Left renal cortex interstitium (tissue), 4 donors: Measurements from ENCODE around the gene CPT1B. TPM values are rescaled to one million over a fixed set of nuclear protein-coding genes. Genes with fewer than 3 reads are reported as not detected.
A peak's percentile ranks its signal among the peaks of the same experiment; 100 is the strongest.

Experiments
- DNase-seq, 4 donors: peaks; one replicate each; pipeline ENCODE4 v3.0.0-alpha.2; 2013; ENCODE audit warnings: low read depth in 4 of 4, low spot score in 2 of 4, missing footprints in 1 of 4
- polyA plus RNA-seq, 4 donors: library from polyadenylated mRNA; unstranded; fragments of 120-200 nt; gene quantifications; one replicate each; pipeline ENCODE4 v1.2.1, GENCODE V29; 2013; ENCODE audit not compliant: insufficient read length in 4 of 4

The CPT1B gene
- polyA plus RNA-seq, 4 donors, result 9.8 to 18.5 (median 10.9) TPM

- no peak for DNase-seq
These were observed 47.2 kb downstream of the CPT1B start for GRCh38 chr22:50530877-50531545.

GRCh38 chr22:50530580-50530876, 47.7 kb downstream of the CPT1B start:
- DNase-seq, result no peak

DNA sequence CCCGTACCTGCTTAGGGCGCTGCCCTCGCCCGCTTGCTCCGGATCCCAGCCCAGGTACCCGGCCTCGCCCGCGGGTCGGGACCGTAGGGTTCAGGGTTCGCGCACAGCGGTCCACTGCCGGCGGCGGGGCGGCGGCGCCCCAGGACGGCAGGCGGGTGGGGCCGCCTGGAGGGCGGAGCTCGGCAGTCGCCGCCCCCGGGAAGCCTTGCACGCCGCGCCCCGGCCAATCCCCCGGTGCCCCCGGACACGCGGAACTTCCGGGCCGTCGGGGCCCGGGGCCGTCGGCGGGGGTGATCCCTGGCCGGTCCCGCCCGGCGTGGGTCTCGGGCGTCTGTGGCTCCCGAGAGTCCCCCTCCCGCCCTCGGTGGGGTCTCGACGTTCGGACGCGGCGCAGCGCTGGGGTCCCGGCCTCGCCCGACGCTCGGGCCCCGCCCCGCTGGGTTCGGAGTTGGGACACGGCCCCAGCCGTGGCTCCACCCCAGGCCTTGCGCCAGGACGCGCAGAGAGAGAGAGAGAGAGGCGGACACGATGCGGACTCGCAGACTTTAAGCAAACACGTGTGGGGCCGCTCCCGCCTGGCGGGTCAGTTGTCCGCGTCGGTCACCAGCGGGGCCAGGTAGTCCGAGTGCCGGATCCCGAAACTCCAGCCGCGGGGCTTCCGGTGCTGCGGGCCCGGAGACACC, 48.2 kb downstream of the CPT1B start, which contains the start of gene TYMP:
TYMP (minus strand) TSS at position 116 of the 683 bp plus-strand sequence. CDS start 303 bp downstream, outside the sequence.
- no peak for DNase-seq

GRCh38 chr22:50529416-50529896, 48.8 kb downstream of the CPT1B start:
- DNase-seq, result no peak

- DNase-seq, result no peak
These were observed 49.4 kb downstream of the CPT1B start for GRCh38 chr22:50528682-50529415.

GRCh38 chr22:50527921-50528681, 50.1 kb downstream of the CPT1B start:
- no peak for DNase-seq

DNA sequence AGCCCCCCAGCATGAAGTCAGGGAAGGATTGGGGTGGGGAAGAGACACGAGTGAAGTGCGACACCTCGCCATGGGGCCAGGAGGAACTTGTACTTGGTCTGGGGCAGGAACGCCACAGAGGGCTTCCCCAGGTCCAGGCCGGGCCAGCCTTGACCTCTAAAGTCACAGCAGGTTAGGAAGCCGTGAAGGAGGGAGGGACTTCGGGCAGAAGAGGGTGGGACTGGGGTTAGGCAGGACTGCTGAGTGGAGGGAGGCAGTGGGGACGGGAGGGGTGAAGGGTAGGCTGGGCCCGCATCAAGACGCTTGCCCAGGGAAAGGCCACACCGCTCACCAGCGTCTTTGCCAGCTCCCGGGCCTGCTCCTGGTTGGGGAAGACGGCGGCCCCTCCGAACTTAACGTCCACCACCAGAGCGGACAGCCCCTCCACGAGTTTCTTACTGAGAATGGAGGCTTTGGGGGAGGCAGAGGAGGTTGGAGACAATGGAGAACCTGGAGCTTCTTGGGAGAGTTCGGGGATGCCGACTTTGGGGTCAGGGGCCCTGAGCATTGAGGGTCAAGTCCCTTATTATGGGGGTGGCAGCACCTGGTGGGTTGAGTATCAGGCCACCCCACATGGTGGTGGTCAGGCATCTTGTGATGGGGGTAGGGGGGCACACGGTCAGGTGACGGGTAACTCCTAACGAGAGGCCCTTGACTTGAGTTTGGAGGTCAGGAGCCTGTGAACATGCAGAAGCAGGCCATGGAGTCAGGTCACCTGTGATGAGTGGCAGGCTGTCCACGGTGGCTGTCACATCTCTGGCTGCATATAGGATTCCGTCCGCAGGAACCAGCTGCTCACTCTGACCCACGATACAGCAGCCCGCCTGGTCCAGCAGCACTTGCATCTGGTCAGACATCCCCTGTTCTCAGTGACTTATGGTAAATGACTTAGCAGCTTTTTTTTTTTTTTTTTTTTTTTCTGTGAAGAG, 51.1 kb downstream of the CPT1B start:
- DNase-seq, result no peak

GRCh38 chr22:50526108-50526833, 52.0 kb downstream of the CPT1B start:
- DNase-seq, result peak in 2 of 4 donors; percentile 56 to 59

GRCh38 chr22:50525858-50526107, 52.4 kb downstream of the CPT1B start:
- no peak for DNase-seq

GRCh38 chr22:50525104-50525857, 52.9 kb downstream of the CPT1B start, which contains the start of gene SCO2:
TSS of gene SCO2 (minus strand) at chr22:50525598. CDS start at chr22:50524411, 1,187 bp downstream.
- peak; percentile 92 to 95 (median 94) for DNase-seq

GRCh38 chr22:50524676-50525103, 53.5 kb downstream of the CPT1B start:
- DNase-seq, result no peak

- DNase-seq, result no peak
These were observed 54.2 kb downstream of the CPT1B start for GRCh38 chr22:50523806-50524675.

DNA sequence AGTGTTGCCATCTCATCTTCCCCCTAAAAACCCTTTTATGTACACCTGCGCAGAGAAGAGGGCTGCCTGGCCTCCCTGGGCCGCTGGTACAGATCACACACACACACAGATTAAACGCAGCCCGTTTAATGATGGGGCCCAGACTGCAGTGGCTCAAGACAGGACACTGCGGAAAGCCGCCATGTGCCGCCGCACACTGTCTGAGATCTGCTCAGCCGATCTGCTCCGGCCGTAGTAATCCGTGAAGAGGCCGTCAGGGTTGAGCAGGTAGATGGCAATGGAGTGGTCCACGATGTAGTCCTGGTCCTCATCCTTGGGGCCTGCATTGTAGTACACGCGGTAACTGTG, 54.8 kb downstream of the CPT1B start:
- no peak for DNase-seq

DNA sequence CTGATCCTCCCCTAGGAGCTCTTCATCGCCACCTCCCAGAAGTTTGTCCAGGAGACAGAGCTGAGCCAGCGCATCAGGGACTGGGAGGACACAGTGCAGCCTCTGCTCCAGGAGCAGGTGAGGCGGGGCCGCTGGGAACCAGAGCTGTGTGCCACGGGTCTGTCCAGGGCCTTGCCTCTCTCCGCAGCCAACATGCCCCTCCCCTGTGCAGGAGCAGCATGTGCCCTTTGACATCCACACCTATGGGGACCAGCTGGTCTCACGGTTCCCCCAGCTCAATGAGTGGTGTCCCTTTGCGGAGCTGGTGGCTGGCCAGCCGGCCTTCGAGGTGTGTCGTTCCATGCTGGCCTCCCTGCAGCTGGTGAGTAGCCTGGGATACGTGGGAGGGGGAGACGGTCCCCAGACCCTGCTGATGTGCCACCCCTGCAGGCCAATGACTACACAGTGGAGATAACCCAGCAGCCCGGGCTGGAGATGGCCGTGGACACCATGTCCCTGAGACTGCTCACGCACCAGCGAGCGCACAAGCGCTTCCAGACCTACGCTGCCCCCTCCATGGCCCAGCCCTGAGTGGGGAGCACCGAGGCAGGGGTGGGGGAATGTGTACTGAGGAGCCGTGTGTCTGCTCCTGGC, 55.3 kb downstream of the CPT1B start:
- no peak for DNase-seq

DNA sequence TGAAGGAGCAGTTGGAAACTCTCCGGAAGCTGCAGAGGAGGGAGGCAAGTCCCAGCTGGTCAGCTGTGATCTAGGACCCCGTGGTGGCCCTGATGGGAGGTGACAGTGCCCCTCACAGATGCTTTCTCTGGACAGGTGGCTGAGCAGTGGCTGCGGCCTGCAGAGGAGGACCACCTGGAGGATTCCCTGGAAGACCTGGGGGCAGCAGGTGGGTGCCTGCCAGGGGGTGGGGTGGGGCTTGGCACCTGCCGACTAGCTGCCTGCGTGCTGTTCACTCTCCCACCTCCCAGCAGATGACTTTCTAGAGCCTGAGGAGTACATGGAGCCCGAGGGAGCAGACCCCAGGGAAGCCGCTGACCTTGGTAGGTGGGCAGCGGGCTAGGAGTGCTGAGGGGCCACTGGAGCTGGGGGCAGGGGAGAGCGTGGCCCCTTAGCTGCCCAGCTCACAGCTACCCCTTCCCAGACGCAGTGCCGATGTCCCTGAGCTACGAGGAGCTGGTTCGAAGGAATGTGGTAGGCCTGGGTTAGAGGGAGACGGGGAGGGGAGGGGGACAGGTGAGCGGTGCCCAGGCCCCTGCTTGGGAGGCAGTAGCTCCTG, 55.9 kb downstream of the CPT1B start:
- no peak for DNase-seq

- no peak for DNase-seq
These were observed 56.5 kb downstream of the CPT1B start for GRCh38 chr22:50521710-50522109.
